Measurements from ENCODE around the gene SLC6A1.

DNA sequence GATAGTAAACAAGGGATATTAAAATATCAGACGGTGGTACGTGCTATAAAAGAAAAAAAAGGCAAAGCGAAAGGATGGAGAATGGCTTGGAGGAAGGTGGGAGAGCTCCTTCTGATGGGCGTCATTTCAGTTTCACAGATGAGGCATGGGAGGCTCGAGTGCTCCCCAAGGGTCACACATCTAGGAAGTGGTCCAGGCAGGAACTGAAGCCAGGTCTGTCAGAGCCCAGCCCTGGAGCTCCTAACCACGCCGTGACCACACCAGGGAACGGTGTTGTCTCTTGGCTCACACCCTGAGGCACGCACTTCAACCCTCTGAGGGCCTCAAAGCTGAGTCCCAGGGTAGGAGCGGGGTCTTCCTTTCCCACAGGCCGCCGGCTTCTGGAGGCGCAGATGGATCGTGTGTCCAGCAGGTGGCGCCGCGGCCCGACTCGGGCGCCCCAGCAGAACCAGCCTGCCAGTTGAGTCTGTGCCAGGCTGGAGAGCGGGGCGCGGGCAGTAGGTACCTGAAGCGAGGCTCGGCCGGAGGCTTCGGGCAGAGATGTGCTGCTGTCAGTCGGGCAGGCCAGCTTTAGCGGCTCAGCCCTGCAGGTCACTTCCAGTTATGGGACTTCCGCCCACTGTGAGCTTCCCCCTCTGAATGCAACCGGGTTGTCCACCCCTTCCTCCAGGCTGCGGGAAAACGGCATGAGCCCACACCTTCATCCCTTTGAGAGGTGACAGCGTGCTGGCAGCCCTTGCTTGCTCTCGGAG is 68.1 kb downstream of the SLC6A1 start:
- TF ChIP-seq POLR2A (IDR thresholded peaks at IDR 0.05) = no peak
- TF ChIP-seq, protein P1, sequence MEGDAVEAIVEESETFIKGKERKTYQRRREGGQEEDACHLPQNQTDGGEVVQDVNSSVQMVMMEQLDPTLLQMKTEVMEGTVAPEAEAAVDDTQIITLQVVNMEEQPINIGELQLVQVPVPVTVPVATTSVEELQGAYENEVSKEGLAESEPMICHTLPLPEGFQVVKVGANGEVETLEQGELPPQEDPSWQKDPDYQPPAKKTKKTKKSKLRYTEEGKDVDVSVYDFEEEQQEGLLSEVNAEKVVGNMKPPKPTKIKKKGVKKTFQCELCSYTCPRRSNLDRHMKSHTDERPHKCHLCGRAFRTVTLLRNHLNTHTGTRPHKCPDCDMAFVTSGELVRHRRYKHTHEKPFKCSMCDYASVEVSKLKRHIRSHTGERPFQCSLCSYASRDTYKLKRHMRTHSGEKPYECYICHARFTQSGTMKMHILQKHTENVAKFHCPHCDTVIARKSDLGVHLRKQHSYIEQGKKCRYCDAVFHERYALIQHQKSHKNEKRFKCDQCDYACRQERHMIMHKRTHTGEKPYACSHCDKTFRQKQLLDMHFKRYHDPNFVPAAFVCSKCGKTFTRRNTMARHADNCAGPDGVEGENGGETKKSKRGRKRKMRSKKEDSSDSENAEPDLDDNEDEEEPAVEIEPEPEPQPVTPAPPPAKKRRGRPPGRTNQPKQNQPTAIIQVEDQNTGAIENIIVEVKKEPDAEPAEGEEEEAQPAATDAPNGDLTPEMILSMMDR (IDR thresholded peaks at IDR 0.05) = peak; percentile 83 to 93 (median 86)
